ENCODE data around the gene TMEM198.

DNA sequence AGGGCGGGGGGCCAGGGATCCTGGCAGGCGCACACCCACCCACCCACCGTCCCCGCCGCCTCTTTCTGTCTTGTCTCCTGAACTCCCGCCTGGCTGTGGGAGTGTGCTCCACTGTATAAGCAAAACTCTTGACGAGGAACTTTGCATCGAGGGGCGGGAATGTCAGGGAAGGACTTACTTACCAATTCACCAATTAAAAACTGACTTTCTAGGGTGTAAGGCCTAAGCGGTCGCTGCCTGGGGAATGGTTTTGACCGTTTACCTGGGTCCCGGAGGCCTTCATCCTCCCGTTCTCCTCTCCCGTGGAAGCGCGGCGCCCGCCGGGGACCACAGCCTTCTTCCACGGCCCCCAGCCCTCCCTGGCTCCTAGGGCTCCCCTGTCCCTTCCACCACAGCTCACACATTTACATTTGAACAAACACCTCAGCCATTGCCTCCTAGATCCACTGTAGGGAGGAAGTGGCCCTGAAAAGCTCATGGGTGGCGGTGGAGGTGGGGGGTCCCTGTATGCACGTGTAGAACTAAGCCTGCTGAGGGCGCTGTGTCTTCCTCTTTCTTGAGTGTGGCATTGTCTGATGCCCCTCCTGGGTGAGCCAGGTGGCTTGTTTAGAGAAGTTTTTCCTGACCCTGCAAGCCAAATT, 20.7 kb upstream of the TMEM198 start:
- no peak for TF ChIP-seq CTCF (conservative IDR thresholded peaks at IDR 0.05; ENCODE audit: low read depth, low read length)
- TF ChIP-seq EZH2phosphoT487 (IDR thresholded peaks at IDR 0.05; ENCODE audit: borderline replicate concordance, low read length): no peak

Data from PC-3 (cell line).